GM10248 (cell line): ENCODE measurements around the gene PLB1.

ENCODE experiments used
- CTCF ChIA-PET: fragments of 300-600 bp; sonication (Branson Sonifier 250); formaldehyde crosslinking; extraction: SDS; loops from one replicate; lab custom pipeline; 2021; ENCODE audit warnings: antibody characterized with exemption; lab: Yijun Ruan, JAX
- POLR2A ChIA-PET: fragments of 350-650 bp; sonication (Branson Sonifier 250); formaldehyde crosslinking; extraction: SDS; loops from one replicate; lab custom pipeline; 2020; ENCODE audit warnings: antibody characterized with exemption; lab: Yijun Ruan, JAX
- DNase-seq: peaks from one replicate; pipeline ENCODE4 v3.0.0; 2012; ENCODE audit errors: extremely low spot score
- CTCF ChIP-seq: IDR thresholded peaks from 2 replicates; pipeline ENCODE4 v1.5.1; 2012; ENCODE audit warnings: mild to moderate bottlenecking, low read depth; ENCODE audit errors: extremely low read depth, missing control alignments, control extremely low read depth

The PLB1 gene

GRCh38 chr2:28475088-28475595 lies 20.7 kb upstream of the PLB1 start:
- CTCF ChIA-PET = interaction anchor here (1.3 kb wide), 1 partner anchor 18 kb away, joined by 3 read pairs; no protein-coding TSS in a partner anchor
- no peak for TF ChIP-seq CTCF
- no peak for DNase-seq
- POLR2A ChIA-PET = no interaction called here

GRCh38 chr2:28477087-28477486 lies 18.8 kb upstream of the PLB1 start:
- DNase-seq = no peak
- CTCF ChIA-PET = interaction anchor here (1.1 kb wide), 1 partner anchor 22 kb away, joined by 3 read pairs; no protein-coding TSS in a partner anchor
- TF ChIP-seq CTCF = no peak
- POLR2A ChIA-PET = no interaction called here

GRCh38 chr2:28477645-28478044 lies 18.2 kb upstream of the PLB1 start:
- ChIA-PET CTCF (interaction anchor here (1.1 kb wide), 1 partner anchor 22 kb away, joined by 3 read pairs; no protein-coding TSS in a partner anchor), POLR2A (no interaction called here)
- DNase-seq = no peak
- TF ChIP-seq CTCF = no peak

GRCh38 chr2:28480403-28481049 lies 15.3 kb upstream of the PLB1 start:
- ChIA-PET CTCF (no interaction called here), POLR2A (no interaction called here)
- no peak for TF ChIP-seq CTCF
- DNase-seq = no peak

GRCh38 chr2:28481905-28482304 lies 14.0 kb upstream of the PLB1 start:
- POLR2A ChIA-PET = no interaction called here
- no peak for DNase-seq
- CTCF ChIA-PET = no interaction called here
- TF ChIP-seq CTCF = no peak

GRCh38 chr2:28484835-28485234 lies 11.0 kb upstream of the PLB1 start:
- no peak for TF ChIP-seq CTCF
- ChIA-PET CTCF (no interaction called here), POLR2A (no interaction called here)
- no peak for DNase-seq
